Mononuclear cell (primary cell): ENCODE data around the gene SACS. TPM values are rescaled to one million over a fixed set of nuclear protein-coding genes. Genes with fewer than 3 reads are reported as not detected.

Experiments used
- H3K27me3 ChIP-seq: 2 replicates; pipeline ENCODE4 v1.6.0; 2011; ENCODE audit warnings: low read length, control low read depth; ENCODE audit not compliant: insufficient read depth
- H3K4me1 ChIP-seq: 2 replicates; pipeline ENCODE4 v1.5.1; 2011; ENCODE audit warnings: mild to moderate bottlenecking, low read length, control low read depth; ENCODE audit not compliant: insufficient read depth
- H3K4me3 ChIP-seq: 2 replicates; pipeline ENCODE4 v1.5.1; 2011; ENCODE audit warnings: mild to moderate bottlenecking, low read length, moderate library complexity
- H3K9me3 ChIP-seq: 2 replicates; pipeline ENCODE4 v1.5.1; 2011; ENCODE audit warnings: low read depth, mild to moderate bottlenecking, control low read depth, low read length
- total RNA-seq: library from RNA; depleted of rRNA; stranded (reverse); fragments of >200 nt; gene quantifications from one replicate; pipeline ENCODE4 v1.2.3, GENCODE V29; 2012

SACS gene
- total RNA-seq, 1 donor = 21.1 TPM

DNA sequence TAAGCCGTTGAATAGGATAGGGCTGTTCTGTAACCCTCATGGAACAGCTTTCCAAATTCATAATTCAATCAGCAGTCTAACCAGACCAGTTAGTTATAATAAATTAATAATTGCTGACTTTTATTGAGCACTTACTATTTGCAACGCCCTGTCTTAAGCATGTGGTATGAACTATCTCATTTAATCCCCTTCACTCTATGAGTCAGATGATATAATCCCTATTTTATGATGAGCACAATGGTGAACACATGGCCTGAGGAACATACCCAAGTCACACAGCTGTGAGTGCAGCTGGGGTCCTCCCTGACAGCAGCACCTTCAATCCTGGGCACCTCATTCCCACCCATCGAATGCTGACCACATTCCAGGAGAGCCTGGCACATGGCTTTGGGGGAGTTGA, 28.0 kb upstream of the SACS start:
- H3K4me3 ChIP-seq = no peak overlapping the region

DNA sequence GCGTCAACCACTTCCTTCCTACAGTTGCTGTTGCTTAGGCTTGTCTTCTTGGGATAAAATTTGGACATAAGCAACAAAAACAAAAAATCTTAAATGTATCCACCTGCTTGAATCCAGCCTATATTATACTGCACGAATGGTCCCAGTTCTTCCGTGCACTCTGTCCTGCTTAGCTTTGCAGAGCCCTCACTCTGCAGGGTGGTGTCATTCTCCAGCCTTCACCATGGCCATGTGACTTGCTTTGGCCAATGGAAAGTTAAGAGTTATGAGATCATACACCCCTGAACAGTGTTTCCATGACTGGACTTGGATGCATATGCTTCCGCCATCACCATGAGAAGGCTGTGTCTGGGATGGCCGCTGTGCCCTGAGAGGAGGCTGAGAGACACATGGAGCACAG, 27.4 kb upstream of the SACS start:
- no peak overlapping the region for H3K4me3 ChIP-seq
- no peaks in the 10 kb centered on the region for H3K9me3 ChIP-seq
- no peaks in the 10 kb centered on the region for H3K27me3 ChIP-seq
- peaks cover 31% of the 10 kb centered on the region for H3K4me1 ChIP-seq

More for the DNA sequence above, 28.0 kb upstream of the SACS start:
- peaks cover 37% of the 10 kb centered on the region for H3K4me1 ChIP-seq
- no peaks in the 10 kb centered on the region for H3K9me3 ChIP-seq
- no peaks in the 10 kb centered on the region for H3K27me3 ChIP-seq

DNA sequence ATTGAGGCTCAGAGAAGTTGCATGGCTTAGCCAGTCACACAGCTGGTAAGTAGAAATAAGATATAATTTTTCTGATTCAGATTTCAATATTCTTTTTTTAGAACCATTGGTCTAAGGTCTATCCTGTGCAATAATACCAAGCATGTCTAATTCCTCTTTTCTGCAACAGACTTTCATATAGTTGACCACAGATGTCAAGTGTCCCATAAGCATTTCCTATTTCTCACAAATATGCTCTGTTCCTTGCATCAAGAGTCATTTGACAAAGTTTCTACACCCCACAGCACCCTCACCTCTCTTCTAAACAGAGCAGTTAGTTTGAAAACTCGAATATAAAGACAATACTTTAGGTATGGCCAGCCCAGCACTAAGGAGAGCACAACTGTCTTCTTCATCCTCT, 26.8 kb upstream of the SACS start:
- Histone ChIP-seq H3K4me3 (no peak overlapping the region), H3K9me3 (no peaks in the 10 kb centered on the region), H3K4me1 (peaks cover 29% of the 10 kb centered on the region), H3K27me3 (no peaks in the 10 kb centered on the region)

- Histone ChIP-seq H3K4me3 (no peak overlapping the region), H3K4me1 (peaks cover 29% of the 10 kb centered on the region), H3K27me3 (no peaks in the 10 kb centered on the region), H3K9me3 (no peaks in the 10 kb centered on the region)
Observed at GRCh38 chr13:23458989-23459388, 25.5 kb upstream of the SACS start.

GRCh38 chr13:23456437-23457210, 23.1 kb upstream of the SACS start:
- Histone ChIP-seq H3K4me1 (peaks cover 23% of the 10 kb centered on the region), H3K9me3 (no peaks in the 10 kb centered on the region), H3K27me3 (no peaks in the 10 kb centered on the region), H3K4me3 (no peak overlapping the region)

GRCh38 chr13:23455401-23456185, 22.1 kb upstream of the SACS start:
- no peaks in the 10 kb centered on the region for H3K27me3 ChIP-seq
- no peak overlapping the region for H3K4me3 ChIP-seq
- H3K4me1 ChIP-seq = peaks cover 15% of the 10 kb centered on the region
- H3K9me3 ChIP-seq = no peaks in the 10 kb centered on the region

- Histone ChIP-seq H3K9me3 (no peaks in the 10 kb centered on the region), H3K4me3 (no peak overlapping the region), H3K4me1 (no peaks in the 10 kb centered on the region), H3K27me3 (no peaks in the 10 kb centered on the region)
Observed at GRCh38 chr13:23453132-23453531, 19.6 kb upstream of the SACS start.

- Histone ChIP-seq H3K27me3 (no peaks in the 10 kb centered on the region), H3K9me3 (no peaks in the 10 kb centered on the region), H3K4me3 (no peak overlapping the region), H3K4me1 (no peaks in the 10 kb centered on the region)
Observed at GRCh38 chr13:23450340-23451046, 17.0 kb upstream of the SACS start.

GRCh38 chr13:23449398-23450162, 16.1 kb upstream of the SACS start:
- Histone ChIP-seq H3K4me1 (no peaks in the 10 kb centered on the region), H3K27me3 (no peaks in the 10 kb centered on the region), H3K4me3 (no peak overlapping the region), H3K9me3 (no peaks in the 10 kb centered on the region)

DNA sequence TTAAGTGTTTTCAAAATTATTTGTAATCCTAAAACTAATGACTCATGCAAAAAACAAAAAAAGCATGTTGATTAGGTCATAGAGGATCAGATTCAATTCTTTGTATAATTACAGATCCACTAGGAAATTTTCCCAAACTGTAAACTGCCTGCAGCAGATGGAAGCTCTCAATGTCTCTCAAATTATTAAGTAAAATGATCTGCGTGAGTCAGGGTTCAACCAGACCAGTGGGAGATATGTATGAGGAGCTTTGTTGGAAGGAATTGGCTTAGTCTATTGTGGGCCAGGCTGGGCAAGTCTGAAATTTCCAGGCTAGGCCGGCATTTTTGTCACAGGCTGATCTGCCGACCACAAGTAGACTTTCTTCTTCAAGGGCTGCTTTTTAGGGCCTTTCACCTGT, 14.4 kb upstream of the SACS start:
- H3K4me1 ChIP-seq = no peaks in the 10 kb centered on the region
- H3K4me3 ChIP-seq = no peak overlapping the region
- no peaks in the 10 kb centered on the region for H3K9me3 ChIP-seq
- no peaks in the 10 kb centered on the region for H3K27me3 ChIP-seq

DNA sequence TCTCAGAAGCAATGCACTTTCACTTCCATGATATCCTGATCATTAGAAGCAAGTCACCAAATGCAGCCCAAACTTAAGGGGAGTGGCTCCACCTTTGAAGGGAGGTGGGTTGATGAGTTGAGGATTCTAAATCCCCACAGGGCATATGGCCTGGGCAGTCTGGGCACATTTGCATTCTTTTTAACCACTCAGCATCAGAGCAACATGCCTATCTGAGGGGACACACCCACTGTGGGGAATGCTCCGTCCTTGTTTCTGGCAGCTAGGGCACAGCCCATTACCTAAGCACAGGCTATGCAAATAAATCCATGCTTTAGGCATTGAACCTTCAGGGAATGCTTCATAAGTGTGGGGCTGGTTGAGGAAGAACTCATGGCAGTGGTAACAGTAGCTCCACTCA, 12.3 kb upstream of the SACS start:
- H3K4me1 ChIP-seq = no peaks in the 10 kb centered on the region
- no peak overlapping the region for H3K4me3 ChIP-seq
- no peaks in the 10 kb centered on the region for H3K9me3 ChIP-seq
- no peaks in the 10 kb centered on the region for H3K27me3 ChIP-seq

- H3K4me3 ChIP-seq = no peak overlapping the region
- H3K9me3 ChIP-seq = no peaks in the 10 kb centered on the region
- H3K27me3 ChIP-seq = no peaks in the 10 kb centered on the region
- H3K4me1 ChIP-seq = no peaks in the 10 kb centered on the region
Observed at GRCh38 chr13:23443878-23444277, 10.4 kb upstream of the SACS start.

DNA sequence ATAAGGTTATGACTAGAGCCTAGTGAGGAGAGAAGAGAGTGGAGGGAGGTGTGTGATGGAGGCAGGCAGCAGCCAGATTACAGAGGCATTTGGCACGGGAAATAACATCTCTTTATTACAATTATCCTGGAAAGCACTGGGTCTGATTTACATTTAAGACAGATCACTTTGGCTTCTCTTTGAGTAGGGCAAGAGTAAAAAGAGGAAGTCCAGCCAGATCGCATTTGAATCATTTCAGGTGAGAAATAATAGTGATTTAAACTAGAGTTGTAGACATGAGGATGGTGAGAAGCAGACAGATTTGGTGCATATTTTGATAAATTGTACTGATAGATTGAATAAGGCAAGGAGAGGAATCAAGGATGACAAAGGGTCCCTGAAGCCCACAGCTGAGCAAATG, 9.6 kb upstream of the SACS start:
- Histone ChIP-seq H3K9me3 (no peaks in the 10 kb centered on the region), H3K4me3 (no peak overlapping the region), H3K27me3 (no peaks in the 10 kb centered on the region), H3K4me1 (no peaks in the 10 kb centered on the region)

DNA sequence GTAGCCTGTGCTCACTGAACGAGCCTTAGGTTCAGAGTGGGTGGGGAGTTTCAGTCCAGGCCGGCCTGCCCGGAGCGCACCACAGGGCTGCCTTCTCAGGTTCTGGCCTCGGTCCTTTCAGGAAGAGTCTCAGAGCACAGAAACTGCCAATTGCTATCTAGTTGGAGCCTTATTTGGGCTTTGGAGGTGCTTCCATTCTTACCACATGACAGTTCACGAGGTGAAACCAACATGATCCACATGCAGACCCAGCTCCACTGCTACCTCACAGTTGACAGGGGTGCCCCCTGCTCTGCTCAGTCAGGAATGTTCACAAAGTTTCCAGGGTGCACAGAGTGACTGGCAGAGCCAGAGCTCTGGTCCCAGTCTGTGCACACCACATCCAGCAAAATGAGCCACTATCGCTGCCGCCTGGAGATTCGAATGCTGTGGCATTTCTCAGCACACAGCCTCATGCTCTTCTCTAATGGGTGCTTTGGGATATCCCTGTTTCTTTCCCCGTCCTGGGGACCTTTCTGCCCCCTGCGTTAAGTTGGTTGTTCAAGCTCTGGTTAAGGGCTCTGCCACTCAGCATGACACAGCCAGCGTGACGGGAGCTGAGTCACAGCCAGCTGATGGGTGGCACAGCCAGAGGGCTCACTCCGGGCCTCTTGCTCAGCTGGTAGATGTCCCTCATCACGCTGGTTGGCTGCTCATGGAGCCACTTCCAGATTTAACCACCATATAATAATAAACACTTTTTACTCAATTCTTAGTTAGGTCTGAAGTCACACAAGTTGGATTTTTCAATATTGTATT, 7.5 kb upstream of the SACS start:
- Histone ChIP-seq H3K4me1 (no peaks in the 10 kb centered on the region), H3K27me3 (no peaks in the 10 kb centered on the region), H3K9me3 (no peaks in the 10 kb centered on the region), H3K4me3 (no peak overlapping the region)
